Endothelial cell of umbilical vein (primary cell): ENCODE data around the gene TLR4.

ENCODE experiments used
- CTCF ChIP-seq, 2 donors: IDR thresholded peaks; 1 replicate in 1 of 2; 2 replicates in 1 of 2; pipeline ENCODE4 v1.5.1; 2011; ENCODE audit warnings: low read length in 2 of 2, mild to moderate bottlenecking in 2 of 2, moderate library complexity in 2 of 2, control low read depth in 1 of 2, inconsistent platforms in 1 of 2, low read depth in 1 of 2; ENCODE audit not compliant: insufficient read depth in 1 of 2; ENCODE audit errors: extremely low read depth in 1 of 2
- EZH2 ChIP-seq: IDR thresholded peaks from 2 replicates; pipeline ENCODE4 v1.6.1; 2012; ENCODE audit warnings: borderline replicate concordance, low read depth, mild to moderate bottlenecking, moderate library complexity, low read length, inconsistent platforms; ENCODE audit not compliant: severe bottlenecking
- FOS ChIP-seq: IDR thresholded peaks from 2 replicates; pipeline ENCODE4 v1.6.1; 2011; ENCODE audit warnings: mild to moderate bottlenecking, low read length, moderate library complexity, borderline replicate concordance; ENCODE audit not compliant: insufficient read depth
- MYC ChIP-seq: IDR thresholded peaks from one replicate; pipeline ENCODE4 v1.6.1; 2011; ENCODE audit warnings: mild to moderate bottlenecking, low read depth, low read length
- POLR2A ChIP-seq: IDR thresholded peaks from 2 replicates; pipeline ENCODE4 v1.6.1; 2012; ENCODE audit warnings: low read depth, mild to moderate bottlenecking, control low read depth, low read length
- POLR2AphosphoS5 ChIP-seq: IDR thresholded peaks from 2 replicates; pipeline ENCODE4 v1.6.1; 2012; ENCODE audit warnings: low read depth, mild to moderate bottlenecking, control low read depth, low read length, moderate library complexity; ENCODE audit not compliant: insufficient read depth

- no peak for TF ChIP-seq CTCF (IDR thresholded peaks at IDR 0.05; ENCODE audit: extremely low read depth in 1 of 2, insufficient read depth in 1 of 2, low read depth in 1 of 2, low read length in 2 of 2)
- no peak for TF ChIP-seq POLR2A
- TF ChIP-seq POLR2AphosphoS5: no peak
- no peak for TF ChIP-seq EZH2
- no peak for TF ChIP-seq FOS
- TF ChIP-seq MYC: no peak
These were observed 5.7 kb downstream of the TLR4 start for GRCh38 chr9:117709936-117710335.
